GM10248 (cell line): ENCODE measurements around the gene HIP1R.

Experiments used
- CTCF ChIA-PET: fragments of 300-600 bp; sonication (Branson Sonifier 250); formaldehyde crosslinking; extraction: SDS; loops from one replicate; lab custom pipeline; 2021; ENCODE audit warnings: antibody characterized with exemption; lab: Yijun Ruan, JAX
- POLR2A ChIA-PET: fragments of 350-650 bp; sonication (Branson Sonifier 250); formaldehyde crosslinking; extraction: SDS; loops from one replicate; lab custom pipeline; 2020; ENCODE audit warnings: antibody characterized with exemption; lab: Yijun Ruan, JAX
- DNase-seq: peaks from one replicate; pipeline ENCODE4 v3.0.0; 2012; ENCODE audit errors: extremely low spot score
- CTCF ChIP-seq: IDR thresholded peaks from 2 replicates; pipeline ENCODE4 v1.5.1; 2012; ENCODE audit warnings: mild to moderate bottlenecking, low read depth; ENCODE audit errors: extremely low read depth, missing control alignments, control extremely low read depth

The HIP1R gene

DNA sequence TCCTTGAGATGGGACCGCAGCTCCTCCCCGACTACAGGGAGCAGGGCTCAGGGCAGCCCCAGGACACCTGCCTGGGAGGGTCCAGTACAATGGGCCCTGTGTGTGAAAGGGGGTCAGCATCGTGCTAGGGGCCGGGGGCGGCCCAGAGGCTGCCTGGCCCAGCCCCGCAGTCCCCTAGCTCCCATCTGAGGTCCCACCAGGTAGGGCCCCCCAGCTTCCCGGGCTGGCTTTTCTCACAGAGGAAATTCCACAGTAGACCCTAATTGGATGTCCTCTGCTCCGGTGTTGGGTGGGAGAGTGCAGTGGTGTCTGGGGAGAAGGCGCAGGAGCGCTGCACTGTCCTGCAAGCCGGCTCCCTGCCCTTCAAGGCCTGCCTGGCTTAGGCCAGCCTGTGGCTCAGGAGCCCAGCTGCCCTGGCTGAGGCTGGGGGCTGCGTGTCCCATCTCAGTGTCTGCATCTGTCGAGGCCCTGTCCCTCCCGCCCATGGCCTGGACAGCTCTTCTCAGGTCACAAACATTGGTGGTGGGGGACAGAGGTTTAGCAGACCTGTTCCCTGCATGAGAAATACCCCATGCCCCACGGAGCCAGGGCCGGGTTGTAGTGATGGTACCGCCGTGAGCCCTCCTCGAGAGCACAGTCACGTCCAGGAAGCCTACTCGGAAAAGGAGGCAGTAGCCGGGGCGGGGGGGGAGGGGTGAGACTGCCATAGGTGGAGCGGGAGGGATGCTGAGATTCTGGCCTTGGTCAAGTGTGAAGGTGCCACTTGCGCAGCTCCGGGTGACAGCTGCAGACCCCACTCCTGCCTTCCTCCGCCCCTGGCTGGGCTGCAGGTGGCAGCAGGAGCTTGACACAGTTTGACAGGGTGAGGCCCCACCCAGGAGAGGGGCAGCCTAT, 11.6 kb downstream of the HIP1R start:
- no peak for DNase-seq
- CTCF ChIA-PET, result interaction anchor here (0.9 to 6.1 kb wide), 5 partner anchors 13 to 119 kb away, joined by 3 to 42 read pairs (median 3); partner anchors contain the start of gene ABCB9
- TF ChIP-seq CTCF, result no peak
- POLR2A ChIA-PET, result no interaction called here

GRCh38 chr12:122847516-122847836, 12.2 kb downstream of the HIP1R start:
- DNase-seq, result no peak
- TF ChIP-seq CTCF, result no peak
- ChIA-PET POLR2A (no interaction called here), CTCF (interaction anchor here (0.9 to 6.1 kb wide), 3 partner anchors 12 to 28 kb away, joined by 3 to 42 read pairs (median 3); no protein-coding TSS in a partner anchor)

GRCh38 chr12:122847921-122848421, 12.7 kb downstream of the HIP1R start:
- TF ChIP-seq CTCF, result no peak
- ChIA-PET CTCF (interaction anchor here (0.9 to 6.1 kb wide), 2 partner anchors 12 to 15 kb away, joined by 3 to 42 read pairs; no protein-coding TSS in a partner anchor), POLR2A (no interaction called here)
- DNase-seq, result no peak

- ChIA-PET CTCF (interaction anchor here (6.1 kb wide), 1 partner anchor 11 kb away, joined by 42 read pairs; no protein-coding TSS in a partner anchor), POLR2A (no interaction called here)
- no peak for DNase-seq
These were observed 13.5 kb downstream of the HIP1R start for GRCh38 chr12:122848471-122849351.

GRCh38 chr12:122849352-122850047, 14.2 kb downstream of the HIP1R start:
- ChIA-PET CTCF (interaction anchor here (6.1 kb wide), 1 partner anchor 10 kb away, joined by 42 read pairs; no protein-coding TSS in a partner anchor), POLR2A (interaction anchor here (0.6 kb wide), 1 partner anchor 618 kb away, joined by 4 read pairs; no protein-coding TSS in a partner anchor)
- TF ChIP-seq CTCF, result no peak
- no peak for DNase-seq

More at GRCh38 chr12:122848471-122849351, 13.5 kb downstream of the HIP1R start:
- no peak for TF ChIP-seq CTCF
